HG02763 (cell line): ENCODE data around the gene NIP7.

ENCODE experiments used
- ATAC-seq: cut with Tn5 transposase; IDR thresholded peaks from one replicate; pipeline ENCODE4 v1.9.1; 2021; ENCODE audit warnings: mild to moderate bottlenecking, moderate library complexity; ENCODE audit not compliant: unreplicated experiment

The NIP7 gene

GRCh38 chr16:69318177-69318910, 21.2 kb upstream of the NIP7 start:
- ATAC-seq: no peak

- ATAC-seq: no peak
Observed at GRCh38 chr16:69318911-69319289, 20.7 kb upstream of the NIP7 start.

- no peak for ATAC-seq
Observed at GRCh38 chr16:69319381-69319780, 20.2 kb upstream of the NIP7 start.

DNA sequence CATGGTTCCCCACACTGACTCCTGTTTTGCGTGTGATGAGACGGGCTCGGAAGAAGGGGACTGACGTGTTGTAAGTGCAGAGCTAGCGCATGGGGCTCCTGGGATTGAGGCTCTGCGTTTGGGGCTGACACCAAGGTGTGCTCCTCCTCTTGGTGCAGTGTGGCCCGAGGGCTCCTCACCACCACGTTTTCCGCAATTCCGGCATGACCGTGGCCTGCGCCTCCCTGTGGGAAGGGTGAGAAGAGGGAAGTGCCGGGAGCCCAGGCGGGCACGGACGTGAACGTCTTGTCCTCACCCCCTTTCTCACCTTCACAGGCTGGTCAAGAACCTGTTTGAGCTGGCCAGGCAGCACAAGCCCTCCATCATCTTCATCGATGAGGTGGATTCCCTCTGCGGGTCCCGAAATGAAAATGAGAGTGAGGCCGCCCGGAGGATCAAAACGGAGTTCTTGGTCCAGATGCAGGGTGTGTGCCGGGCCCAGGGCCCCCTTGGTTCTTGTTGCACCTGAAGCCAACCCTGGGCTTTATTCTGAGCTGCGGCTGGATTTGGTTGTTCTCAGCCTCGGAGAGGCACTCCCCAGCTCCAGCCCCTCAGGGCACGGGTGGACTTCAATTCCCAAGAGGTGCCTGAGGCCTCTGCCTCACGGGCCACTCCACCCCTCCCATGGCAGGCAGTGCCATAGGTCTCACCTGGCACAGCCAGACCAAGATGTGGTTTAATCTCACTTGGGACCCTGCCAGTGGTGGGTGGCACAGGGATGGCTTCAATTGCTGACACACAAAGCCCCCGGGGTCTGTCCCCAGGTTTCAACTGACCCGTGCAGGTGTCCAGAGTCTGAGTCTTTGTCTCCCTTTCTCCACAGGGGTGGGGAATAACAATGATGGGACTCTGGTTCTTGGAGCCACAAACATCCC, 19.5 kb upstream of the NIP7 start:
- ATAC-seq: no peak

DNA sequence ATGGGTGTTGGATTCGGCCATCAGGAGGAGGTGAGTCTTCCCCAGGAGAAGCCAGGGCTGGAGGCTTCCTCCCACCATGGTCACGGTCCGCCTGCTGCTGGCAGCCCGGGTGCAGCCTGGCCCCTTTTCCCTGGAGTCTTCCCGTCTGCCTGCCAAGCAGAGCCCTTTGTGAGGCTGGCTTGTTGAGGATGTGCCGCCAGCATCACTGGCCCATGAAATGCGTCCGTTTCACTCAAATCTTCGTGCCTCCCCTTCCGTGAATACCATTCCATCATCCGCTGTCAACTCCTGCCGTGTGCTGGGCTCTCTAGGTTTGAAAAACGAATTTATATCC, 18.9 kb upstream of the NIP7 start:
- ATAC-seq: no peak

DNA sequence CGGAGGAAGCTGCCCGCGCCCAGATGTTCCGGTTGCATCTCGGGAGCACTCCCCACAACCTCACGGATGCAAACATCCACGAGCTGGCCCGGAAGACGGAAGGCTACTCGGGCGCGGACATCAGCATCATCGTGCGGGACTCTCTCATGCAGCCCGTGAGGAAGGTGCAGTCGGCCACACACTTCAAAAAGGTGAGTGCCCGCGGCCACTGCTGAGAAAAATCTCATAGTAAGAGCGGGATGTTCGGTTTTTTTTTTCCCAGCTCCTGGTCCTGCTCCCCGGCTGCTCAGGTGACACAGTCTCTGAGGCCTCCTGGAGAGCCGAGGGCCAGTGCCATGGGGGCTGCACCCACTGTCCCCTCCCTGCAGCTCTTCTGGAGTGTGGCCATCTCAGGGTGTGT, 18.5 kb upstream of the NIP7 start:
- ATAC-seq: no peak

- no peak for ATAC-seq
Observed at GRCh38 chr16:69322343-69322742, 17.2 kb upstream of the NIP7 start.

DNA sequence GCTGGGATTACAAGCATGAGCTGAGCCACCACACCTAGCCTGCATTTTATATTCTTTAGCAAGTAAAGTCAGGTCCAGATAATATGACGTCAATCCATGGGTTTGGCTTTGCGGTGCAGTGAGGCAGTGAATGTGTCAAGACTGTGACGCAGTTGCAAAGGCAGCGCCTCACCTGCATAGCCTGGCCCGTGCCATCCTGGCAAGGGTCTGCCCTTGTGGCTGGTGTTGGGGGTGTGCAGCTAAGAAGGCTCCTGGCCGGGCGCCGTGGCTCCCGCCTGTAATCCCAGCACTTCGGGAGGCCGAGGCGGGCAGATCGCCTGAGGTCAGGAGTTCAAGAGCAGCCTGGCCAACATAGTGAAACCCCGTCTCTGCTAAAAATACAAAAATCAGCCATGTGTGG, 16.2 kb upstream of the NIP7 start:
- ATAC-seq: no peak

DNA sequence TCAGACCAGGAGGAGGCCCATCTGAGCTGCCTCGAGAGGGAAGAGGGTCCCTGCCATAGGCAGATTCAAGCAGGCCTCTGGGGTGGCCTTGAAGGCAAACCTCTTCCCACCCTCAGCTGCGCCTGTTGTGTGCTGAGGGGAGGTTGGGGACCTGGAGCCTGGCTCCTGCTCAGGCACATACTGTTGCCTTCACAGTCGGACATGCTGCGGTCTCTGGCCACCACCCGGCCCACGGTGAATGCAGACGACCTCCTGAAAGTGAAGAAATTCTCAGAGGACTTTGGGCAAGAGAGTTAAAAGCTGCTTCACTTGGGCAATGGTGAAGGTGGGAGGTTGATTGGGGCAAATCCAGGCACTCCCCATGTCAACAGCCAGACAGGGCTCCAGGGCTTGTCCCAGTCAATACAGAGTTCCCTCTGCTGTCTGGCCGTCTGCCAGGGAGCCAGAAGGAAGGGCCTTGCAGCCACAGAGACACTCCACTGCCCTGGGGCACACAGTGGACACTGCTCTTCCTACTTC, 15.5 kb upstream of the NIP7 start:
- ATAC-seq: no peak

DNA sequence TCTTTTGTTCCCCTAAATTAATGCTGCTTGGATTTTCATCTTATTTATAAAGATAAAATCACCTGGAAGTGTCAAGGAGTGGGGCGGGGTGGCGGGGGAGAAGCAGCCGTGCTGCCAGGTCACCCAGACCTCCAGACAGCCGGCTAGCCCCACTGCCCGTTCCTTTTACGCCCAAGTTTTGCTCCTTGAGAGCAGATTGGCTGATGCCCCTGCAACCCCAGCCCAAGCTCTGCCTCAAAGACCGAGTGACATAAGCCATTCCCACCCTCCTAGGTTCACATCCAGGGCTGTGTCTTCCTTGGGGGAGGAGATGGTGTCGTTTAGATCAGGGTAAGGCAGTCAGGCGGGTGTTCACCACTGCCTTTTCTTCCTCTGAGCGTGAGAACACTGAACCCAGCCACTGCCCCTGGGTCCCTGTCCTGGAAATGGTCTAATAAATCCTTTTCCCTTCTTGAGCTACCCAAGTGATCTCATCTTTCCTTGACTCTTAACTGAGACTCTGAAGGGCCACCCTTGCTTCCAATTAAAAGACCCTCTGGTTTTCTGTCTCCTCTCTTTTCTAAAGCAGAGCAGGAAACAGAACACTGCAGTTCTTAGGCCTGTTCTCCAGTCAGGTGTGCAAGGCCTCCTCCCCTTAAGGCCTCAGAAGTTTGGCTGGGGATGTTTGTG, 14.9 kb upstream of the NIP7 start:
- no peak for ATAC-seq

DNA sequence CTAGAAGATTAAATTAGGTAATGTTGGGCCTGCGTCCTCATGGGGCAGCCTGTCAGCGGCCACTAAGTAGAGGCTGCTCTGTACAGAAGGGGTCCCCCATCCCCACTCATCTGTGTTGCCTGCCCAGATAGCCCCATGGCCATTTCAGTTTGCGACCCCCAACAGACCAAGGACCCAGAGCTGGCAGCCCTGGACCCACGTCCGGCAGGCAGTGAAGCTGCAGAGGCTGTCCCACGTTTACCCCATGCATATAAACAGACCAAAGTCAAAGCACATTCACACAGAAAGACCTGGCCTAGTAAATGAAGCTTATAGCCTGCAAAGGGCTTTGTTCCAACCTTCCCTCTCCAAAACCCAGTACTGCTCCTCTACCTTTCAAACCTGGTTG, 13.8 kb upstream of the NIP7 start:
- ATAC-seq: no peak

DNA sequence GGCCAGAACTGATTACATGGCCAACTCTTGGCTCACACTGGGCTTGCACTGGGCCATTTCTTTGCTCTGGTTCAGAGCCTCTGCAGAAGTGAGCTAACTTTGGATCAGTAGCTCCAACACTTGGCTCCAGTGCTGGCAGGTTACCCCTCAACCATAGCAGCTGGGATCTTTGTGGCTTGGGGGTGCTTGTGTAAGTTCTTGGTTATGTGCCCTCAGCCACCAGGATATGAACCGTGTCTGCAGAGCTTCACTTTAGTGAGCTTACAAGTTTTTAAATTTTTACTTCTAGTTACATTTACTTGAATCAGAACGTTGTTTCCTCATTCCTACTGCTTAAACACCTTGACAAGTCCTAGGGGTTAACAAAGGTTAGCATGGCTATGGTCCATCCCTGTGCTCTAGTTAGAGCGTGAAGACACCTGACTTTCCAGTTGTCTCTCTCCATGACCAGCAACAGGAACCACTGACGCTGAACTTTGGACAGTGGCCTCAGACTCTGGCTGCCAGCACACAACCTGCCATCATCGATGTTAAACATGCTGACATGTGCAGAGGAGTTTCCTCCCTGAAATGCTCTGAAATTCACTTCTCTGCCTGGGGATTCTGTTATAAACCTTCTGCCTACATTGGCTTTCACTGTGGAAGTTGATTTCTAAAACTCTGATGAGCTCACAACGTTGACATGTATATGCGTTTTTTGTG, 13.2 kb upstream of the NIP7 start:
- ATAC-seq: no peak

GRCh38 chr16:69327585-69328310, 11.8 kb upstream of the NIP7 start:
- ATAC-seq: no peak

- ATAC-seq: no peak
Observed at GRCh38 chr16:69328854-69329316, 10.7 kb upstream of the NIP7 start.

GRCh38 chr16:69329369-69330285, 9.9 kb upstream of the NIP7 start:
- ATAC-seq: peak; percentile 36

DNA sequence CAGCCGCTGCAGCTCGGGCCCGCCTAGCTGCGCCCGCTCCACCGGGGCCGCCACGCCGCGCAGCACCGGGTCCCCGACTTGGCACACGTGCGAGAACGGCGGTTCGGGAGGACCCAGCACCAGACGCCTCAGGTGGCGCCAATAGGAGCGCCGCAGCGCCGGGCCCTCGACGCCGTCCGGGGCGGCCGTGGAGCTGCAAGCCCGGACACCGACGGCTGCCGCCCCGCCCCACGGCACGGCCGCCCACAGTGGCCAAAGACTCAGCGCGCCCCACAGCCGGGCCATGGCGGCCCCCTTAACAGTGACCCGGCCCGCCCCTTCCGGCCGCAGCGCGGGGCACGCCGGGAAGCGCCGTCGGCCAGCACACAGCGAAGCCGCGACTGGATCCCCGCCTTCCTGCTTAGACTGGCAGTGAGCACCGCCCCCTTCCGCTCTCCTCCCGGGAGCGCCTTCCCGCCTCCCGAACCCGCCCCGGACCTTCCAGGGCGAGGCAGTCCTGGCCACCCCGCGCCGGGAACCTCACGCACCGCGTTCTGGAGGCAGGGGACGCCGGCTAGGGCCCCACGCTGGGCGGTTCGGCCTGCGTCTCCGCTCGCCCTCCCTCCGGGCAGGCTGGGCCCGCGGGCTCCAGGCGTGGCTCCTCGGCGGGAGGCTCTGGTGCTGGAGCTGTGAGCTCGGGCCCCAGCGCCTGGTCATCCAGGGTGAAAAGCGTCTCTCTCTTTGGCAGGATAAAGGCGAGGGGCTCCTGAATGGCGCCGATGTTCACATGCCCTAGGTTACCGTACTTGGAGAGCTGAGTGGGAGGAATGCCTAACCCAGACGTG, 9.1 kb upstream of the NIP7 start, which contains the start of gene PDF:
Gene PDF (minus strand): TSS at position 303 of the 824 bp plus-strand sequence. CDS start 18 bp downstream, at position 285.
- ATAC-seq: peak; percentile 94

DNA sequence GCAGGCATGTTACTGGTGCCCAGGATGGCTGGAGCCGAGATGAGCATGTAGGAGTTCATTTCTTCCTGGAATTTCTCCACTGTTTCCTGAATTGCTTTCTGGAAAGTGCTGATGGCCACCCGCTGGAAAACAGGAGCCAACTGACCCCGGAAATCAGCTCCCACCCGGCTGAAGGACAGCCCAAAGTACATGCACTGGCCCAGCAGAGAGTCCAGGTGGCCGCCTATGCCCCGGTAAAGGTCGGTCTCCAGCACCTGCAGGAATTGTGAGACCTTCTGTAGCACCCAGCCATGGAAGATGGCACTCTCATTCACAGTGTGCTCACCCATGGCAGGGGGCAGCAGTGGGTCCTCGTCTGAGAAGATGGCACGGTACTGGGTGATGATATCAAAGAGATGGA, 4.9 kb upstream of the NIP7 start:
- no peak for ATAC-seq
